Colonic mucosa (tissue), 4 donors: ENCODE data around the gene XCR1. TPM values are rescaled to one million over a fixed set of nuclear protein-coding genes. Genes with fewer than 3 reads are reported as not detected.
"Not testable (repeated sequence)": the region's sequence is repeated elsewhere in the genome, so short reads cannot be mapped to it uniquely, and the experiment has no call there.

Source experiments
- DNase-seq: peaks from one replicate; pipeline ENCODE4 v3.0.0-alpha.2; 2020
- H3K27ac ChIP-seq: fragments of 200-600 bp; one replicate; pipeline ENCODE4 v1.8.0; 2021
- H3K27me3 ChIP-seq: fragments of 200-600 bp; one replicate; pipeline ENCODE4 v1.8.0; 2021
- H3K36me3 ChIP-seq: fragments of 200-600 bp; one replicate; pipeline ENCODE4 v1.8.0; 2021
- H3K4me1 ChIP-seq: fragments of 200-600 bp; one replicate; pipeline ENCODE4 v1.8.0; 2021; ENCODE audit warnings: mild to moderate bottlenecking
- H3K4me3 ChIP-seq: fragments of 200-600 bp; one replicate; pipeline ENCODE4 v1.8.0; 2021
- H3K9ac ChIP-seq, 2 donors: one replicate each; pipeline ENCODE4 v1.7.0; 2013; ENCODE audit warnings: control low read depth in 2 of 2, low read depth in 2 of 2, low read length in 2 of 2
- H3K9me3 ChIP-seq: fragments of 200-600 bp; one replicate; pipeline ENCODE4 v1.8.0; 2021
- intact Hi-C: fragments of 100-400 bp; cut with DNase I; formaldehyde crosslinking; loops from one replicate; pipeline ENCODE4 v1.14.1; 2022
- total RNA-seq, 2 donors: library from RNA; stranded (reverse); fragmentation: NEBNext Ultra II Directional in 1 of 2; extraction: Animal tissue kit (Norgen Biotek cat#: 25700) in 1 of 2; gene quantifications; one replicate each; pipeline ENCODE4 v1.2.1, GENCODE V29; 2021
- TF ChIP-seq, protein P1 (sequence below): fragments of 200-600 bp; IDR thresholded peaks from one replicate; pipeline ENCODE4 v1.8.0; 2022; ENCODE audit warnings: antibody characterized with exemption, mild to moderate bottlenecking
- donor health status: healthy.
- donor health status: DM: no; HTN: no; CAD: no.
- donor health status: DM: no; HTN: no; CAD: no.

The XCR1 gene
- total RNA-seq, 2 donors from 2014 or later: 0.05 to 0.17 TPM

DNA sequence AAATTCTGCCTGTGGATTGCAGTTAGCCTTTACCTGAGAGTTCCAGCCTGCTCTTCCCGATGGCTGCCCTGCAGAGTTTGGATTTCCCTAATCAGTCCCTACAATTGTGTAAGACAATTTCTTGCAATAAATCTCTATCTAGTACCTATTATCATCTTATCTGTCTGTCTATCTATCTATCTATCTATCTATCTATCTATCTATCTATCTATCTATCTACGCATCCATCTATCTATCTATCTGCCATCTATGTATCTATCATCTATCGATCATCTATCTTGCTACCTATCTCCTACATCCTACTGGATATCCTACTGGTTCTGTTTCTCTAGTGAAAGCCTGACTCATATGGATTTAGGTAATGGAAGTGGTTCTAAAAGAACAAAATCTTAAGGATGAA lies 30.4 kb upstream of the XCR1 start:
- Histone ChIP-seq H3K4me3 (no peak overlapping the region), H3K9me3 (no peaks in the 10 kb centered on the region), H3K9ac (no peak overlapping the region), H3K27ac (no peak overlapping the region), H3K36me3 (no peaks in the 10 kb centered on the region), H3K27me3 (no peaks in the 10 kb centered on the region), H3K4me1 (no peaks in the 10 kb centered on the region)
- intact Hi-C loops: no loop called here
- DNase-seq: no peak
- TF ChIP-seq, protein P1, sequence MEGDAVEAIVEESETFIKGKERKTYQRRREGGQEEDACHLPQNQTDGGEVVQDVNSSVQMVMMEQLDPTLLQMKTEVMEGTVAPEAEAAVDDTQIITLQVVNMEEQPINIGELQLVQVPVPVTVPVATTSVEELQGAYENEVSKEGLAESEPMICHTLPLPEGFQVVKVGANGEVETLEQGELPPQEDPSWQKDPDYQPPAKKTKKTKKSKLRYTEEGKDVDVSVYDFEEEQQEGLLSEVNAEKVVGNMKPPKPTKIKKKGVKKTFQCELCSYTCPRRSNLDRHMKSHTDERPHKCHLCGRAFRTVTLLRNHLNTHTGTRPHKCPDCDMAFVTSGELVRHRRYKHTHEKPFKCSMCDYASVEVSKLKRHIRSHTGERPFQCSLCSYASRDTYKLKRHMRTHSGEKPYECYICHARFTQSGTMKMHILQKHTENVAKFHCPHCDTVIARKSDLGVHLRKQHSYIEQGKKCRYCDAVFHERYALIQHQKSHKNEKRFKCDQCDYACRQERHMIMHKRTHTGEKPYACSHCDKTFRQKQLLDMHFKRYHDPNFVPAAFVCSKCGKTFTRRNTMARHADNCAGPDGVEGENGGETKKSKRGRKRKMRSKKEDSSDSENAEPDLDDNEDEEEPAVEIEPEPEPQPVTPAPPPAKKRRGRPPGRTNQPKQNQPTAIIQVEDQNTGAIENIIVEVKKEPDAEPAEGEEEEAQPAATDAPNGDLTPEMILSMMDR: no peak

GRCh38 chr3:46056686-46057085 lies 29.4 kb upstream of the XCR1 start:
- Histone ChIP-seq H3K27ac (no peak overlapping the region), H3K4me1 (no peaks in the 10 kb centered on the region), H3K36me3 (no peaks in the 10 kb centered on the region), H3K9me3 (no peaks in the 10 kb centered on the region), H3K27me3 (no peaks in the 10 kb centered on the region), H3K4me3 (no peak overlapping the region), H3K9ac (no peak overlapping the region)
- intact Hi-C loops: no loop called here
- TF ChIP-seq, protein P1: no peak
- DNase-seq: no peak

DNA sequence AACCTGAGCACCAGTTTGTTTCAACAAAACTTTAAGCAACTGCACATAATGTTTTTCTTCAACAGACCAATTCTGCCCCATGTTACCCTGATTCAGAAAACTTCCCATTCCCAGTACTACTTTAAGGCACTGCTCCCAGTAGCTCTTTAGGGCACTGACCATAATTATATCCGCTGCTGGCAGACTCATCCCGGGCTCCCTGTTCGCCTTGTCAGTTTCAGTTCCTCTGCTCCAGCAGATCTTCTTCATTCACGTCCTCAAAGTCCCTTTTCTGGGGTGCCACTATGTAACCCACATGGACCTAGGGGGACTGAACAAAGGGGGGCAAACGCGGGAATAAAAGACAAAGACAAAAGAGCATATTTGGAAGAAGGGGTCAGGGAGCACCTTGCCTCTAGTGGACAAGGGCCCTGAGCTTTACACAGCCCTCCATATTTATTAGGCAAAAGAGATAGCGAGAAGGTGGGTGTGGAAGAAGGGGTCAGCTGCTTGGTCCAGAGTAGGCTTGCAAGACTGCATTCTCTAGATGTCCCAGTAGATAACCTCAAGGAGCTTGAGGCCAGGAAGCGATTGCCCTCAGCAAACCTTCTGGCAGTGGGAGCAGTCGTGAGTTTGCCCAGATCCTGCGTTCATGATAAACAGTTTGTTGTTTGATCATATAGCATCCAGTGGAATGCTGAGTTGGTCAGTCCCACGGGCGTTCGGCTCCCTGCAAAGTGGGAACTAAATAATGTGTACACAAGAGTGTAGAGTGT lies 26.7 kb upstream of the XCR1 start:
- H3K4me1 ChIP-seq, H3K9ac ChIP-seq, H3K4me3 ChIP-seq, H3K9me3 ChIP-seq, intact Hi-C loops, DNase-seq, H3K36me3 ChIP-seq, H3K27me3 ChIP-seq, H3K27ac ChIP-seq: not testable (repeated sequence)

GRCh38 chr3:46053265-46053664 lies 26.0 kb upstream of the XCR1 start:
- H3K9ac ChIP-seq, H3K27ac ChIP-seq, H3K4me3 ChIP-seq, intact Hi-C loops, H3K4me1 ChIP-seq, H3K36me3 ChIP-seq, DNase-seq, H3K27me3 ChIP-seq, H3K9me3 ChIP-seq: not testable (repeated sequence)

DNA sequence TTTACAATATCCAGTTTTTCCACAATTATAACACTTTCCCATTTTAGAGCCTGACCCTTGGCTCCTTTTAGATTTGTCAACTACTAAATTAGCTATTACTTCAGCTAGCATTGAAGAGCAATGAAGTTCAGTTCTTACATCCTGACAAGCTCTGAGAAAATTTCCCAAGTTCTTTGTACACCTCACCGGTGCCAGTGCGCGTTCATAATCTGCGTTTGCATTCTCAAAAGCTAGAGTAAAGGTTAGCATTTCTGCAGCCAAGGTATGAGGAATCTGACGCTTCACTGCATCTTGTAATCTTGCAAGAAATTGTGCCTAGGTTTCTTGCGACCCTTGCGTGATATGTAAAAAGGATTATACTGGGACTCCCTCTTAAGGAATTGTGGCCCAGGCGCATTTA lies 25.2 kb upstream of the XCR1 start:
- no peak for DNase-seq
- Histone ChIP-seq H3K36me3 (no peaks in the 10 kb centered on the region), H3K9me3 (no peaks in the 10 kb centered on the region), H3K9ac (no peak overlapping the region), H3K4me3 (no peak overlapping the region), H3K4me1 (no peaks in the 10 kb centered on the region), H3K27me3 (no peaks in the 10 kb centered on the region), H3K27ac (no peak overlapping the region)
- TF ChIP-seq, protein P1: no peak
- intact Hi-C loops: no loop called here

DNA sequence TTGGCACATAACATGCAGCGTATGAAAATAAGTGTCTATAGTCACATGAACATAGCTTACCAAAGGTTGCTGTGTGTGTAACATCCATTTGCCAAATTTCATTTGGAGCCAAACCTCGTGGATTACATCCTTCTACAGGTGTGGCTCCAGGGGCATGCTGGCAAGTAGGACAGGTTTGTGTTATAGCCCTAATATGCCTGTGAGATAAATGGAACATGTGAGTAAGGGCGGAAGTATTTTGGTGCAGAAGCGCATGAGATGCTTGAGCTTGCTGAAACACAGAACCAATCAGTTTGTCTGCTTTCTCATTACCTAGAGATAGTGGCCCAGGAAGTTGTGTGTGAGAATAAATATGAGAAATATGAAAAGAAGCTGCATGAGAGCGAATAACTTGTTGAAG lies 21.8 kb upstream of the XCR1 start:
- intact Hi-C loops: no loop called here
- H3K9ac ChIP-seq: no peak overlapping the region
- H3K4me3 ChIP-seq: no peak overlapping the region
- H3K9me3 ChIP-seq: no peaks in the 10 kb centered on the region
- H3K27me3 ChIP-seq: no peaks in the 10 kb centered on the region
- no peak for DNase-seq
- H3K36me3 ChIP-seq: no peaks in the 10 kb centered on the region
- H3K27ac ChIP-seq: no peak overlapping the region
- no peaks in the 10 kb centered on the region for H3K4me1 ChIP-seq
- TF ChIP-seq, protein P1: no peak

DNA sequence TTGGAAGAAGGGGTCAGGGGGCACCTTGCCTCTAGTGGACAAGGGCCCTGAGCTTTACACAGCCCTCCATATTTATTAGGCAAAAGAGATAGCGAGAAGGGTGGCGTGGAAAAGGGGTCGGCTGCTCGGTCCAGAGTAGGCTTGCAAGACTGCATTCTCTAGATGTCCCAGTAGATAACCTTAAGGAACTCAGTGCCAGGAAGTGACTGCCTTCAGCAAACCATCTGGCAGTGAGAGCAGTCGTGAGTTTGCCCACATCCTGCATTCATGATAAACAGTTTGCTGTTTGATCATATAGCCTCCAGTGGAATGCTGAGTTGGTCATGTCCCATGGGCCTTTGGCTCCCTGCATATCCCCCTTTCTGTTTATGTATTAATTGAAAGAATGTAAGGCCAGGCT lies 18.9 kb upstream of the XCR1 start:
- H3K36me3 ChIP-seq, H3K9ac ChIP-seq, H3K4me1 ChIP-seq, H3K4me3 ChIP-seq, H3K27me3 ChIP-seq, DNase-seq, intact Hi-C loops, H3K9me3 ChIP-seq, H3K27ac ChIP-seq: not testable (repeated sequence)
